Raji (cell line): ENCODE measurements around the gene KCNQ1OT1.

Experiments
- POLR2A ChIP-seq: IDR thresholded peaks from 2 replicates; pipeline ENCODE4 v1.6.1; 2011; ENCODE audit warnings: low read depth, low read length, control low read depth; ENCODE audit not compliant: insufficient read depth

Gene KCNQ1OT1

DNA sequence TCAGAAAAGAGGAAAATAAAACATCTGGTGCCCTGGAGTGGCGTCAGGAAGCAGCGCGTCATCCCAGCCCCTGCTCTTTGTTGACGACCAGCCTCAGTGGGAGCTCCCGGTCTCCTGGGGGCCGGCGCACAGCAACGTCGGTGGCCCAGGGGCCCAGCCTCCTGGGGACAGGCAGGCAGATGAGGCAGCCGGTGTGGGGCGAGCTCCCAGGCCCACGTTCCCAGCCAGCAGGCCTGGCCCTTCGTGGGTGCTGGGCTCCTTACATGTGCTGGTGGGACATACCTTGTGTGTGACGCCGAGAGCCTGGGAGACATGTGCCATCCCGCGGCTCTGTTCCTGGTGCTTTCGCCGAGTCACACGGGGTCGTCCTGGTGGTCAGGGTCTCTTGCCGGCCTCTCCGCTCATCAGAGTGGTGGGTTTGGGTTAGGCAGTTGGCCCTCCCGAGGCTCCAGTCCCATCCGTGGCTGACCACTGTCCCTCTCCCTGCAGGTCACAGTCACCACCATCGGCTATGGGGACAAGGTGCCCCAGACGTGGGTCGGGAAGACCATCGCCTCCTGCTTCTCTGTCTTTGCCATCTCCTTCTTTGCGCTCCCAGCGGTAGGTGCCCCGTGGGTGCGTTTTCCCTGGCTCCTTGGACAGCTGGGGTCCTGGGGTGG, 116.7 kb downstream of the KCNQ1OT1 start:
- no peak for TF ChIP-seq POLR2A

GRCh38 chr11:2582351-2582945, 117.3 kb downstream of the KCNQ1OT1 start:
- no peak for TF ChIP-seq POLR2A

DNA sequence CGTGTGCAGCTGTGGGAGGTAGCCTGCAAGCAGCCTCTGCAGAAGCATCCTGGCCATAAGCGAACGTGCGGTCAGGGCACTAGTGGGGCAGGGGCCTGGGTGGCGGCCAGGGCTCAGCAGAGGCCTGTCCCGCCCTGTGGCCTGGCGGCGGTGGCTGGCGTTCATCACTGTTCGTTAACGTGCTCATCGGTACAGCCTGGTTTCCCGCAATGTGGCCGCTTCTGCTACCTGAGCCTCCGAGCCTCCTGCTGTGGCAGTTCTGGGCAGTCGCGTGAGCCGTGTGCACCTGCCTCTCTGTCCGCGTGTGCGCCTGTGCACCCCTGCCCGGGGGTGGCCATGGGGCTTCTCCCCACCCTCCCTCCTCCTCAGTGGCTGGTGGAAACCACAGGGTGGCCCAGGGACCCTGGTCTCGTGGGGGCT, 117.9 kb downstream of the KCNQ1OT1 start:
- TF ChIP-seq POLR2A = no peak

GRCh38 chr11:2581151-2581930, 118.5 kb downstream of the KCNQ1OT1 start:
- TF ChIP-seq POLR2A = no peak

DNA sequence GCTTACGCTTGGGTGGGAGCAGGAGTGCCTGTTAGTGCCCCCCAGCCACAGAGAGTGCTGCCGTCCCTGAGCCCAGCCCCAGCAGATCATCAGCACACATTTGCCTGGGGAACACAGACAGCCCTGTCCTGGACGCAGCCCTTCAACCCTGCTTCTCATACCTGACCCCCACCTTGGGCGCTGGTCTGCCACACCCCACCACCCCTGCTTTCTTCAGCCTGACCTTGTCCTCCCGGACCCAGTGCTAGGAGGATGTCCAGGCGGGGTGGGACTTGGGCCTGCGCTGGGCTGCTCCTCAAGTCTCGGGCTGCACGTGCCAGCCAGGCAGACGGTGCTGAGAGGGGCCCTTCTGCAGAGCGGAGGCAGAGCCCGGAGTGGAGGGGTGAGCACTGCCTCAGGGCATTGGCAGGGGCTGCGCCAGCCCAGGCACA, 119.2 kb downstream of the KCNQ1OT1 start:
- TF ChIP-seq POLR2A = no peak

- no peak for TF ChIP-seq POLR2A
These were observed 119.8 kb downstream of the KCNQ1OT1 start for GRCh38 chr11:2580061-2580421.

GRCh38 chr11:2579315-2580060, 120.3 kb downstream of the KCNQ1OT1 start:
- no peak for TF ChIP-seq POLR2A

DNA sequence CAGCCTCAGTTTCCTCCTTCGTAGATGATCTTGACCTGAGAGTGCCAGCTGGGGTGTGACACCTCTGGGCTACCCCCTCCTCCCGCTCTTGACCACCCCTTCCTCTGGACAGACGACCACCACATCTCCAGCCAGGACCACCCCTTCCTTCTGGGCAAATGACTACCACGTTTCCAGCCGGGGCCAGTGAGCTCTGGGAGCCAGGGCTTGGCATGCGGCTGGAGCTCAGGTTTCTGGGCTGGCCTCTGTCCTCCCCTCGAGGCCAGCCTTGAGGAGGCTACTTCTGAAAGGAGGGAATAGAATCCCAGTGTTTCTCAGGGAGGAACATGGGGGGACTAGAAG, 120.9 kb downstream of the KCNQ1OT1 start:
- no peak for TF ChIP-seq POLR2A

- no peak for TF ChIP-seq POLR2A
These were observed 121.5 kb downstream of the KCNQ1OT1 start for GRCh38 chr11:2577991-2578928.

DNA sequence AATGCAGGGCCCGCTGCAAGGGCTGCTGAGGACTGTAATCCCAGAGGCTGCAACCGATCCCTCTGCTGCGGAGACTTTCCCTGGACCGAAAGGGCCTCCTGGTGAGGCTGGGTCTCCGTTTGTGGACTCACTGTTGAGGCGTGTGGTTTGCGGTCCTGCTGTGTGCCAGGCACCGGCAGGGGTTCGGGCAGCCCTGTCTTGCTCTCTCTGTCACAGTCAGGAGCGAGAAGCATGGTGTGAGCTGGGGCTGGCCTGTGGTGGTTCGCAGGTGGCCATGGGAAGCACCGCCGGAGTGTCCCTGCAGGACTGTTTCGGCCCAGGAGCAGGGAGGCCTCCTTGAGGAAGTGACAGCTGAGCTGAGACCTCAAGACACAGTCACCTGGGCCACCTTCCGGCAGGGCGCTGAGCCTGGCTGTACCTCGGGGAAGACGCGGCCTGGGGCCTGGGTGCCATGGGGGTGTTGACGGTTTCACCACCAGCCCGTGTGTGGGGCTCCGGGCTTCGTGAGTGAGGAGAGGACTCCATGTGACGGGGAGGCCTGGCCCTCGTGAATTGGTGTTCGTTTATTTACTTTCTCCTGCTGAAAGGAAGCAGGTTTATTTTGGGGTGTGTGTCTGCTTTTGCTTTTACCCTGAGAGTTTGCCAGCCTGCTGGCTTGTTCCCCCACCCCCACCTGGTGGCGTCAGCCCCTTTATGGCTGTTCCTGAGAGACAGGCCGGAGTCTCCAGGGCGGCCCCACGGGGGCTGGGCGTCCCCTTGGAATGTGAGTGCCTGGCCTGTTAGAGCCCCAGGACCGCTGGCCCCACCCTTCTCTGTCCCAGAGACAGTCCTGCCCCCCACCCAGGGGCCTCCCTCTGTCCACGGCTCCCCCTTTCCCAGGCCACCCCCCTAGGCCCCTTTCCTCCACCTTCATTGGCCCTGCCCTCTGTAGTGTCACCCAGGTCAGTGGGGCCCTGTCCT, 122.5 kb downstream of the KCNQ1OT1 start:
- TF ChIP-seq POLR2A = no peak

GRCh38 chr11:2576549-2576948, 123.2 kb downstream of the KCNQ1OT1 start:
- no peak for TF ChIP-seq POLR2A

DNA sequence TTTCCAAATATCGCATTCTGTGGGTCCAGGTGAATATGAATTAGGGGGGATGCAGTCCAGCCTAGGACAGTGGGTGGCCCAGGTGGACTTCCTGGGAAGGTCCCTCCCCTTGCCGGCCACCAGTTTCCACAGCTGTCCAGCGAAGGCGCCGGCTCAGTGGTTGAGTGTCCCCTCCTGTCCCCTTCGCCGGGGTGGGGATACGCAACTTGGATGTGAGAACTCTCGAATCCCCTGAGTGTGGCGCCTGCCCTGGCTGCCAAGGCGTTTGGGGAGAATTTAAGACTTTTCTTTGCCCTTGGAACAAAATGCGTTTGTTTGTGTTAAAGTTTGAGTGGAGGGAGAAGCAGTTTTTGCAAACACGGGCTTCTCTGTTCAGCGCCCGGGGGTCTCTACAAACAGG, 123.7 kb downstream of the KCNQ1OT1 start:
- no peak for TF ChIP-seq POLR2A

- TF ChIP-seq POLR2A = no peak
These were observed 124.2 kb downstream of the KCNQ1OT1 start for GRCh38 chr11:2575591-2576051.
